B cell (primary cell): ENCODE data around the gene RING1. TPM values are rescaled to one million over a fixed set of nuclear protein-coding genes. Genes with fewer than 3 reads are reported as not detected.

Experiments used
- ATAC-seq: fragments of 200-7000 bp; cut with Tn5 transposase; one replicate; pipeline ENCODE4 v1.10.0; 2021; ENCODE audit warnings: low read depth, mild to moderate bottlenecking, moderate number of reproducible peaks, moderate library complexity
- CTCF ChIA-PET: fragments of 350-600 bp; sonication (Branson Sonifier 250); formaldehyde crosslinking; loops from one replicate; lab custom pipeline; 2021; ENCODE audit warnings: antibody characterized with exemption, inconsistent platforms; lab: Charles Lee
- POLR2A ChIA-PET: fragments of 350-600 bp; sonication (Branson Sonifier 250); formaldehyde crosslinking; loops from one replicate; lab custom pipeline; 2021; ENCODE audit warnings: antibody characterized with exemption; lab: Charles Lee
- DNase-seq: peaks from one replicate; pipeline ENCODE4 v3.0.0; 2013
- H2AFZ ChIP-seq: 2 replicates; pipeline ENCODE4 v1.6.1; 2012; ENCODE audit warnings: mild to moderate bottlenecking, low read depth, low read length; ENCODE audit not compliant: insufficient read depth, poor library complexity, severe bottlenecking
- H3K27ac ChIP-seq, 2 donors: 1 replicate in 1 of 2; 2 replicates in 1 of 2; pipeline ENCODE4 v1.5.1; 2012 to 2013; ENCODE audit warnings: low read length in 2 of 2, mild to moderate bottlenecking in 2 of 2, moderate library complexity in 1 of 2
- H3K27me3 ChIP-seq, 4 experiments: fragments of 200-600 bp in 1 of 4; sonication (generic) in 1 of 4; replicated peaks in 1 of 4; 1 replicate in 2 of 4; 2 replicates in 2 of 4; pipeline versions ENCODE4 v1.6.1 to v1.7.0; 2013 to 2016; ENCODE audit warnings: low read length in 3 of 4, mild to moderate bottlenecking in 2 of 4, mixed read lengths in 1 of 4, moderate library complexity in 1 of 4; ENCODE audit not compliant: insufficient read depth in 4 of 4, control insufficient read depth in 3 of 4; ENCODE audit errors: control extremely low read depth in 1 of 4
- H3K36me3 ChIP-seq, 2 experiments: replicated peaks in 1 of 2; 1 replicate in 1 of 2; 2 replicates in 1 of 2; pipeline versions ENCODE4 v1.6.1 to v1.7.1; 2013; ENCODE audit warnings: low read length in 1 of 2; ENCODE audit not compliant: insufficient read depth in 2 of 2, control insufficient read depth in 1 of 2; ENCODE audit errors: control extremely low read depth in 1 of 2, extremely low read depth in 1 of 2
- H3K4me1 ChIP-seq, 2 donors: fragments of 200-600 bp in 1 of 2; sonication (generic) in 1 of 2; 1 replicate in 1 of 2; 2 replicates in 1 of 2; pipeline versions ENCODE4 v1.5.1 to v1.6.1; 2013 to 2017; ENCODE audit warnings: low read length in 2 of 2; ENCODE audit not compliant: control insufficient read depth in 2 of 2, insufficient read depth in 2 of 2
- H3K4me2 ChIP-seq: replicated peaks from 2 replicates; pipeline ENCODE3; 2012; ENCODE audit warnings: mild to moderate bottlenecking, low read depth, low read length; ENCODE audit not compliant: poor library complexity, severe bottlenecking
- H3K4me3 ChIP-seq, 5 experiments: fragments of 200-600 bp in 1 of 5; sonication (generic) in 1 of 5; 1 replicate in 3 of 5; 2 replicates in 2 of 5; pipeline versions ENCODE4 v1.5.1 to v1.7.0; 2011 to 2016; ENCODE audit warnings: low read length in 4 of 5, mild to moderate bottlenecking in 4 of 5, low read depth in 2 of 5, control low read depth in 1 of 5, moderate library complexity in 1 of 5; ENCODE audit not compliant: insufficient read depth in 1 of 5; ENCODE audit errors: control extremely low read depth in 1 of 5, extremely low read depth in 1 of 5
- H3K79me2 ChIP-seq: fragments of 200-600 bp; sonication (generic); one replicate; pipeline ENCODE4 v1.6.0; 2016; ENCODE audit warnings: low read length; ENCODE audit not compliant: control insufficient read depth, insufficient read depth
- H3K9ac ChIP-seq: fragments of 200-600 bp; sonication (generic); 2 replicates; pipeline ENCODE4 v1.6.1; 2017; ENCODE audit warnings: mild to moderate bottlenecking, low read length, moderate library complexity
- H3K9me3 ChIP-seq, 3 donors: one replicate each; pipeline versions ENCODE4 v1.6.1 to v1.7.1; 2013; ENCODE audit warnings: low read length in 2 of 3; ENCODE audit not compliant: control insufficient read depth in 2 of 3, insufficient read depth in 1 of 3; ENCODE audit errors: control extremely low read depth in 1 of 3
- H4K20me1 ChIP-seq: 2 replicates; pipeline ENCODE4 v1.6.0; 2012; ENCODE audit warnings: mild to moderate bottlenecking, low read length; ENCODE audit not compliant: insufficient read depth, control insufficient read depth, poor library complexity, severe bottlenecking
- H3K27ac Mint-ChIP-seq: one replicate; pipeline ENCODE4 v1.8.0; 2021; ENCODE audit warnings: mixed read lengths
- H3K27me3 Mint-ChIP-seq: one replicate; pipeline ENCODE4 v1.8.0; 2021; ENCODE audit warnings: mixed read lengths
- H3K4me1 Mint-ChIP-seq: one replicate; pipeline ENCODE4 v1.8.0; 2021; ENCODE audit warnings: mixed read lengths
- H3K4me3 Mint-ChIP-seq: one replicate; pipeline ENCODE4 v1.8.0; 2021; ENCODE audit warnings: mixed read lengths
- H3K9me3 Mint-ChIP-seq: one replicate; pipeline ENCODE4 v1.8.0; 2022; ENCODE audit warnings: mixed read lengths; ENCODE audit not compliant: insufficient read depth
- CTCF ChIP-seq: fragments of 200-600 bp; IDR thresholded peaks from one replicate; pipeline ENCODE4 v1.8.0; 2022; ENCODE audit warnings: antibody characterized with exemption, mild to moderate bottlenecking
- EZH2 ChIP-seq: IDR thresholded peaks from 2 replicates; pipeline ENCODE4 v1.6.1; 2012; ENCODE audit warnings: borderline replicate concordance, low read depth, mild to moderate bottlenecking, moderate library complexity, low read length; ENCODE audit not compliant: insufficient read depth, poor library complexity, severe bottlenecking
- WGBS: methylation state at CpG from one replicate; pipeline ENCODE4 v1.1.5; 2013; ENCODE audit warnings: missing lambda C conversion rate; ENCODE audit not compliant: insufficient coverage; 5-methylcytosine and 5-hydroxymethylcytosine counted together
- intact Hi-C: fragments of 100-400 bp; cut with micrococcal nuclease; formaldehyde crosslinking; loops from one replicate; pipeline ENCODE4 v1.10.0; 2022
- polyA plus RNA-seq: library from polyadenylated mRNA; depleted of rRNA; stranded (reverse); fragments of >200 nt; gene quantifications from 2 replicates; pipeline ENCODE4 v1.2.3, GENCODE V29; 2012
- total RNA-seq, 2 donors: library from RNA; stranded (reverse); fragments of 120-200 nt in 1 of 2; gene quantifications; 1 replicate in 1 of 2; 2 replicates in 1 of 2; pipeline versions ENCODE4 v1.2.3 to v1.2.4, GENCODE V29; 2013 to 2022

Gene RING1
- total and polyA plus RNA-seq, 2 donors (not counting 1 experiment from before 2014, with no cell fraction given), result 37.1 to 44.2 TPM

GRCh38 chr6:33163540-33163939 is 44.8 kb upstream of the RING1 start:
- Histone ChIP-seq H3K4me1 (peaks cover 7 to 18% of the 10 kb centered on the region in 2 donors), H3K36me3 (no peaks in the 10 kb centered on the region), H3K27me3 (peaks cover 0 to 3% (median 0%) of the 10 kb centered on the region in 4 experiments), H3K79me2 (no peaks in the 10 kb centered on the region), H3K4me2 (no peak overlapping the region), H3K27ac (no peak overlapping the region), H2AFZ (no peak overlapping the region), H3K4me3 (no peak overlapping the region), H4K20me1 (no peaks in the 10 kb centered on the region), H3K9me3 (no peaks in the 10 kb centered on the region), H3K9ac (no peak overlapping the region)
- intact Hi-C loops, result no loop called here
- POLR2A ChIA-PET, result no interaction called here
- CTCF ChIA-PET, result interaction anchor here (0.9 to 2.1 kb wide), 5 partner anchors 34 to 295 kb away, joined by 3 to 6 read pairs (median 3); no protein-coding TSS in a partner anchor
- H3K27ac Mint-ChIP-seq, result no peak overlapping the region
- no peaks in the 10 kb centered on the region for H3K9me3 Mint-ChIP-seq
- 99% methylated on average over 8 of the region's 10 CpGs for WGBS
- H3K4me3 Mint-ChIP-seq, result no peak overlapping the region
- peaks cover 19% of the 10 kb centered on the region for H3K27me3 Mint-ChIP-seq
- TF ChIP-seq CTCF, result no peak
- no peak for TF ChIP-seq EZH2
- ATAC-seq, result no peak
- no peak for DNase-seq
- peaks cover 17% of the 10 kb centered on the region for H3K4me1 Mint-ChIP-seq

GRCh38 chr6:33164176-33164575 is 44.1 kb upstream of the RING1 start:
- no peak overlapping the region for H3K4me2 ChIP-seq
- TF ChIP-seq CTCF, result no peak
- TF ChIP-seq EZH2, result no peak
- no peak overlapping the region for H3K27ac ChIP-seq
- Mint-ChIP-seq H3K4me3 (no peak overlapping the region), H3K27ac (no peak overlapping the region), H3K27me3 (peaks cover 19% of the 10 kb centered on the region), H3K4me1 (peaks cover 17% of the 10 kb centered on the region), H3K9me3 (no peaks in the 10 kb centered on the region)
- DNase-seq (no peak), ATAC-seq (no peak)
- POLR2A ChIA-PET, result interaction anchor here (0.5 to 0.7 kb wide), 2 partner anchors 116 to 763 kb away, joined by 4 read pairs; no protein-coding TSS in a partner anchor
- H3K9ac ChIP-seq, result no peak overlapping the region
- H3K4me3 ChIP-seq, result no peak overlapping the region
- H2AFZ ChIP-seq, result no peak overlapping the region
- peaks cover 0 to 3% (median 0%) of the 10 kb centered on the region in 4 experiments for H3K27me3 ChIP-seq
- H3K79me2 ChIP-seq, result no peaks in the 10 kb centered on the region
- H3K36me3 ChIP-seq, result no peaks in the 10 kb centered on the region
- no peaks in the 10 kb centered on the region for H3K9me3 ChIP-seq
- 73% methylated on average over 10 of the region's 10 CpGs for WGBS
- CTCF ChIA-PET, result interaction anchor here (0.9 to 2.1 kb wide), 5 partner anchors 34 to 163 kb away, joined by 3 to 6 read pairs (median 3); no protein-coding TSS in a partner anchor
- H3K4me1 ChIP-seq, result peaks cover 7 to 18% of the 10 kb centered on the region in 2 donors
- H4K20me1 ChIP-seq, result no peaks in the 10 kb centered on the region
- intact Hi-C loops, result no loop called here
